ENCODE data around the gene OSBP2. TPM values are rescaled to one million over a fixed set of nuclear protein-coding genes. Genes with fewer than 3 reads are reported as not detected.
A peak's percentile ranks its signal among the peaks of the same experiment; 100 is the strongest.

OSBP2 gene
- total and polyA plus RNA-seq, 2 experiments from 2014 or later = 2.1 to 2.9 TPM

DNA sequence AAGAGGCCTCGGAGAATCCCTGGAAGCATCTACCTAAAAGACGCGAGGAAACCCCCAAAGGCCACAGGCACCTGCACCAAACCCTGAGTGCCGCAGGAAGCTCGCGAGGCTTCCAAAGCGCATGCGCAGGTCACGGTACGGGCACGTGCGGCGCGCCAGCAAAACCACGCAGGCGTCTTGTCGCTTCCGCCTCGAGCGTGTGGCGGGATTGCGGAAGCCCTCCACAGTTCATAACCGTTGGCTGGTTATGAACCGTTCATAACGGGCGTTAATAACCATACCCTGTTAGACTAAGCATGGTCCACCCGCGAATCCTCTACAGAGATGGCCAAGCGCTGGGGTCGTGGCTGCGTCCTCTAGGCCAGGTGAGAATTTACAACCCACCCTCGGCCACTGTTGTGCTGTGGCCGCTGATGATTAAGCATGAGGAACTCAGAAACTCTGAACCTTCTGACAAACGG is 227.5 kb downstream of the OSBP2 start:
- TF ChIP-seq, protein P1, sequence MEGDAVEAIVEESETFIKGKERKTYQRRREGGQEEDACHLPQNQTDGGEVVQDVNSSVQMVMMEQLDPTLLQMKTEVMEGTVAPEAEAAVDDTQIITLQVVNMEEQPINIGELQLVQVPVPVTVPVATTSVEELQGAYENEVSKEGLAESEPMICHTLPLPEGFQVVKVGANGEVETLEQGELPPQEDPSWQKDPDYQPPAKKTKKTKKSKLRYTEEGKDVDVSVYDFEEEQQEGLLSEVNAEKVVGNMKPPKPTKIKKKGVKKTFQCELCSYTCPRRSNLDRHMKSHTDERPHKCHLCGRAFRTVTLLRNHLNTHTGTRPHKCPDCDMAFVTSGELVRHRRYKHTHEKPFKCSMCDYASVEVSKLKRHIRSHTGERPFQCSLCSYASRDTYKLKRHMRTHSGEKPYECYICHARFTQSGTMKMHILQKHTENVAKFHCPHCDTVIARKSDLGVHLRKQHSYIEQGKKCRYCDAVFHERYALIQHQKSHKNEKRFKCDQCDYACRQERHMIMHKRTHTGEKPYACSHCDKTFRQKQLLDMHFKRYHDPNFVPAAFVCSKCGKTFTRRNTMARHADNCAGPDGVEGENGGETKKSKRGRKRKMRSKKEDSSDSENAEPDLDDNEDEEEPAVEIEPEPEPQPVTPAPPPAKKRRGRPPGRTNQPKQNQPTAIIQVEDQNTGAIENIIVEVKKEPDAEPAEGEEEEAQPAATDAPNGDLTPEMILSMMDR (conservative IDR thresholded peaks at IDR 0.05; ENCODE audit: low read depth in 2 of 2) = no peak
- TF ChIP-seq NANOG (IDR thresholded peaks at IDR 0.05; ENCODE audit: borderline replicate concordance) (no peak), POLR2AphosphoS5 (IDR thresholded peaks at IDR 0.05; ENCODE audit: low read depth) (peak; percentile 27; the same call in 1 of the 2 replicates)
- no peak overlapping the region for H3K4me3 ChIP-seq
- H3K79me2 ChIP-seq (replicated peaks; ENCODE audit: insufficient read depth) = no peaks in the 10 kb centered on the region
- DNase-seq (ENCODE audit: low spot score) = peak; percentile 43
- H3F3A ChIP-seq (replicated peaks; ENCODE audit: low read depth) = peaks cover 5% of the 10 kb centered on the region; the same call in 1 of the 2 replicates
- Mint-ChIP-seq H3K9me3 (peaks cover 2% of the 10 kb centered on the region; the same call in 1 of the 3 replicates), H3K27me3 (ENCODE audit: insufficient read depth, low read depth, poor library complexity) (peaks cover 12% of the 10 kb centered on the region), H3K27ac (no peak overlapping the region), H3K4me3 (no peak overlapping the region), H3K4me1 (peaks cover 11% of the 10 kb centered on the region; the same call in 2 of the 3 replicates), H3K36me3 (ENCODE audit: low read depth) (peaks cover 47% of the 10 kb centered on the region)
- no peaks in the 10 kb centered on the region for H3K9me2 ChIP-seq (ENCODE audit: insufficient read depth)
- no peaks in the 10 kb centered on the region for H3K27me3 ChIP-seq (ENCODE audit: insufficient read depth)
- peaks cover 5% of the 10 kb centered on the region; the same call in 1 of the 2 replicates for H4K20me1 ChIP-seq (replicated peaks; ENCODE audit: insufficient read depth)
- no peak overlapping the region for H3K4me2 ChIP-seq
- peaks cover 20% of the 10 kb centered on the region for H3K36me3 ChIP-seq (ENCODE audit: insufficient read depth)
- H2AFZ ChIP-seq = no peak overlapping the region
- H3K27ac ChIP-seq (ENCODE audit: low read depth) = 0 out of 2 replicates have a peak overlapping the region, but pooled peaks have one; percentile 59
- peak; percentile 18 for ATAC-seq
- no peaks in the 10 kb centered on the region for H3K4me1 ChIP-seq (ENCODE audit: insufficient read depth)

DNA sequence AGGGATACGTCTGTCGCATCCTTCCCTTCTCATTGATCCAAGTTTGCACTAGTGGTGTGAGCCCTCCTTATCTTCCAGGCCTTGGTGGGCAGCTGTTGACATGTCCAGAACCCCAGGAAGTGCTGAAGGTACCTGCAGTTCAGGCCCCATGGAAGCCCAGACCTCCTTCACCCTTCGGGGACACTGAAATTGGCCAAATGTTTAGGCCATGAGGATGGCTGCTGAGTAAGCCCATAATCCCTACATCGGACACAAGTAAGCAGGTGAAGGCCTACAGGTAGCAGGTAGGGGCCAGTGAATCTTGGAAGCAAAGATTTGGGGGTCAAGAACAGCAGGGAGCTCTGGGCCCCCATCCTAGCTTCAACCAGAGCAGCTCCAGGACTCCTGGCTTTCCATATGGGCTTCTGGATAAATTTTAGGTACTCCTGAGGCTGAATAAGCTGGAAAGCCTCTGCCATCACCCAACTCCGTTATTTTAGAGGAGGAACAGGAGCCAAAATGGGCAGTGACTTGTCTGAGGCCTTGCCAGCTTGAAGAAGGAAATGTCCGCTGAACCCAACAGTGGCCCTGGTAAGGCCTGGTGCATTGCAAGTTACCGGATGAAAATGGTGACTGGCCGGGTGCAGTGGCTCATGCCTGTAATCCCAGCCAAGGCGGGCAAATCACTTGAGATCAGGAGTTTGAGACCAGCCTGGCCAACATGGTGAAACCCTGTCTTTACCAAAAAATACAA is 228.7 kb downstream of the OSBP2 start:
- ATAC-seq = no peak
- Histone ChIP-seq H3K36me3 (ENCODE audit: insufficient read depth) (peaks cover 26% of the 10 kb centered on the region), H3F3A (replicated peaks; ENCODE audit: low read depth) (peaks cover 5% of the 10 kb centered on the region; the same call in 1 of the 2 replicates), H2AFZ (no peak overlapping the region), H4K20me1 (replicated peaks; ENCODE audit: insufficient read depth) (peaks cover 5% of the 10 kb centered on the region; the same call in 1 of the 2 replicates), H3K4me3 (no peak overlapping the region), H3K4me2 (no peak overlapping the region), H3K27me3 (ENCODE audit: insufficient read depth) (no peaks in the 10 kb centered on the region), H3K79me2 (replicated peaks; ENCODE audit: insufficient read depth) (no peaks in the 10 kb centered on the region), H3K4me1 (ENCODE audit: insufficient read depth) (no peaks in the 10 kb centered on the region), H3K9me2 (ENCODE audit: insufficient read depth) (no peaks in the 10 kb centered on the region), H3K27ac (ENCODE audit: low read depth) (no peak overlapping the region)
- H3K4me1 Mint-ChIP-seq = peaks cover 11% of the 10 kb centered on the region; the same call in 2 of the 3 replicates
- H3K36me3 Mint-ChIP-seq (ENCODE audit: low read depth) = peaks cover 53% of the 10 kb centered on the region
- H3K27ac Mint-ChIP-seq = no peak overlapping the region
- no peak for DNase-seq (ENCODE audit: low spot score)
- peaks cover 12% of the 10 kb centered on the region for H3K27me3 Mint-ChIP-seq (ENCODE audit: insufficient read depth, low read depth, poor library complexity)
- H3K9me3 Mint-ChIP-seq = no peaks in the 10 kb centered on the region
- no peak overlapping the region for H3K4me3 Mint-ChIP-seq
- TF ChIP-seq, protein P2, sequence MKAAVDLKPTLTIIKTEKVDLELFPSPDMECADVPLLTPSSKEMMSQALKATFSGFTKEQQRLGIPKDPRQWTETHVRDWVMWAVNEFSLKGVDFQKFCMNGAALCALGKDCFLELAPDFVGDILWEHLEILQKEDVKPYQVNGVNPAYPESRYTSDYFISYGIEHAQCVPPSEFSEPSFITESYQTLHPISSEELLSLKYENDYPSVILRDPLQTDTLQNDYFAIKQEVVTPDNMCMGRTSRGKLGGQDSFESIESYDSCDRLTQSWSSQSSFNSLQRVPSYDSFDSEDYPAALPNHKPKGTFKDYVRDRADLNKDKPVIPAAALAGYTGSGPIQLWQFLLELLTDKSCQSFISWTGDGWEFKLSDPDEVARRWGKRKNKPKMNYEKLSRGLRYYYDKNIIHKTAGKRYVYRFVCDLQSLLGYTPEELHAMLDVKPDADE (IDR thresholded peaks at IDR 0.05) = no peak
- TF ChIP-seq ZNF114 (CRISPR knock-in tag; IDR thresholded peaks at IDR 0.05) = no peak
- no peak for TF ChIP-seq JUNB (IDR thresholded peaks at IDR 0.05; ENCODE audit: unreplicated experiment)
- TF ChIP-seq, protein P1 (conservative IDR thresholded peaks at IDR 0.05; ENCODE audit: low read depth in 2 of 2) = no peak
- no peak for TF ChIP-seq ZNF331 (CRISPR knock-in tag; IDR thresholded peaks at IDR 0.05; ENCODE audit: low read depth)
- TF ChIP-seq CREB1 (CRISPR knock-in tag; IDR thresholded peaks at IDR 0.05; ENCODE audit: low read depth) = no peak
- no peak for TF ChIP-seq STAT1 (IDR thresholded peaks at IDR 0.05; ENCODE audit: unreplicated experiment)
